Activated CD4-positive, alpha-beta T cell treated with anti-CD3 and anti-CD28 coated beads, Interleukin-2, amount 10 ng/mL, durations not matched to agents 7 days and 5 days (primary cell): ENCODE results near the gene UQCR11. TPM values are rescaled to one million over a fixed set of nuclear protein-coding genes. Genes with fewer than 3 reads are reported as not detected.
A peak's percentile ranks its signal among the peaks of the same experiment; 100 is the strongest.

ENCODE experiments used
- CTCF ChIA-PET: fragments of 350-600 bp; sonication (Branson Sonifier 250); formaldehyde crosslinking; loops from one replicate; lab custom pipeline; 2021; ENCODE audit warnings: antibody characterized with exemption; lab: Charles Lee
- POLR2A ChIA-PET: fragments of 350-600 bp; sonication (Branson Sonifier 250); formaldehyde crosslinking; loops from one replicate; lab custom pipeline; 2021; ENCODE audit warnings: antibody characterized with exemption; lab: Charles Lee
- DNase-seq: peaks from one replicate; pipeline ENCODE4 v3.0.0-alpha.2; 2020
- H3K27ac Mint-ChIP-seq: one replicate; pipeline ENCODE4 v1.8.0; 2021; ENCODE audit warnings: mild to moderate bottlenecking, moderate library complexity, mixed read lengths
- H3K27me3 Mint-ChIP-seq: one replicate; pipeline ENCODE4 v1.8.0; 2021; ENCODE audit warnings: mixed read lengths
- H3K36me3 Mint-ChIP-seq: one replicate; pipeline ENCODE4 v1.8.0; 2021; ENCODE audit warnings: low read depth, mixed read lengths
- H3K4me1 Mint-ChIP-seq: one replicate; pipeline ENCODE4 v1.8.0; 2021; ENCODE audit warnings: mixed read lengths
- H3K4me3 Mint-ChIP-seq: one replicate; pipeline ENCODE4 v1.8.0; 2021; ENCODE audit warnings: mild to moderate bottlenecking, moderate library complexity, mixed read lengths
- H3K9me3 Mint-ChIP-seq: one replicate; pipeline ENCODE4 v1.8.0; 2021; ENCODE audit warnings: mixed read lengths
- total RNA-seq, 2 experiments: library from RNA; stranded (reverse); gene quantifications; one replicate each; pipeline ENCODE4 v1.2.3, GENCODE V29; 2021

The UQCR11 gene
- total RNA-seq, 2 experiments from 2014 or later = 144 to 184 TPM

GRCh38 chr19:1631557-1632100 is 26.4 kb upstream of the UQCR11 start:
- H3K36me3 Mint-ChIP-seq = peaks cover 12% of the 10 kb centered on the region
- H3K9me3 Mint-ChIP-seq = no peaks in the 10 kb centered on the region
- H3K4me3 Mint-ChIP-seq = no peak overlapping the region
- ChIA-PET POLR2A (no interaction called here), CTCF (interaction anchor here (0.8 kb wide), 1 partner anchor 26 kb away, joined by 3 read pairs; the partner anchor contains the start of gene UQCR11)
- no peak overlapping the region for H3K27ac Mint-ChIP-seq
- no peak for DNase-seq
- no peaks in the 10 kb centered on the region for H3K4me1 Mint-ChIP-seq
- H3K27me3 Mint-ChIP-seq = no peaks in the 10 kb centered on the region

GRCh38 chr19:1630811-1631210 is 25.5 kb upstream of the UQCR11 start:
- no peak overlapping the region for H3K4me3 Mint-ChIP-seq
- CTCF ChIA-PET = no interaction called here

DNA sequence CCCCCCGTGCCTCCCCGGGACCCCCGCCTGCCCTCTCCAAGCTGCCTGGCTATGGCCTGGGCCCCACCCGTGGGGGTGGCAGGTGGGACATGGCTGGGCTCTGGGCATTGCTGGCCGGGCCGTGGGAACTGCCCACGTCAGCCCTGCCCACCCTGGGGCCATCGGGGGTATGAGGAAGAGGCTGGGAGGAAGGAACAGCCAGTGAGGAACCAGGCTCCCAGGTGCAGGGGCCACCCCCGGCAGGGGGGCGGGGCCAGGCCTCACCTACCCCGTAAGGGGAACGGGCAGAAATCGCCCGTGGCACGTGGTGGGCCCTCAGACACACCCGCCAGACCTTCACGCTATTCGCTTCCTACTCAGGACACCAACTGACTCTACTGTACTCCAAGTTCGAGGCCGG is 24.8 kb upstream of the UQCR11 start:
- no peak for DNase-seq
- Mint-ChIP-seq H3K27ac (no peak overlapping the region), H3K4me1 (no peaks in the 10 kb centered on the region), H3K36me3 (peaks cover 7% of the 10 kb centered on the region), H3K27me3 (no peaks in the 10 kb centered on the region), H3K9me3 (no peaks in the 10 kb centered on the region), H3K4me3 (no peak overlapping the region)
- POLR2A ChIA-PET = no interaction called here
- CTCF ChIA-PET = no interaction called here

More at GRCh38 chr19:1630811-1631210, 25.5 kb upstream of the UQCR11 start:
- POLR2A ChIA-PET = no interaction called here
- Mint-ChIP-seq H3K36me3 (peaks cover 13% of the 10 kb centered on the region), H3K27me3 (no peaks in the 10 kb centered on the region), H3K4me1 (no peaks in the 10 kb centered on the region), H3K27ac (no peak overlapping the region), H3K9me3 (no peaks in the 10 kb centered on the region)
- DNase-seq = no peak

DNA sequence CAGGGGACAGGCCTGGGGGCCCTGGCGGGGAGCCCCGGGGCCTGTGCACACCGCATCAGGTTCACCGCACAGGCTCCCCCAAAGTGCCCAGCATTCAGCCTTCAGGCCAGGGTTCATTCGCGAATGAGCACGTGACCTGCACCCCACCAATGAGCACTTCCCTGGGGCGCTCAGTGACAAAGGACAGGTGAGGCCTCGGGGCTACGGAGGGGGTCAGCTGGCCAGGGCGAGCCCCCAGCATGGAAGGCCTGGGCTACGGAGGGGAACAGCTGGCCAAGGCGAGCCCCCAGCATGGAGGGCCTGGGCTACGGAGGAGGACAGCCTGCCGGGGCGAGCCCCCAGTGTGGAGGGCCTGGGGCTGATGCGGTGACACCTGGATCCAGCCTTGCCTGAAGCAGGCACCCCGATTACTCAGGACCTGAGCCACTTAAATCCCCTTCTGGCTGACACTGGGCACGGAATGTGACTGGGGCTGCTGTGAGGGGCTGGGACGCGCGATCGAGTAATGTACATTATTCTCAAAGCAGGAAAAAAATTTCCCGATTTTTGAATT is 24.1 kb upstream of the UQCR11 start:
- POLR2A ChIA-PET = no interaction called here
- DNase-seq = no peak
- Mint-ChIP-seq H3K4me1 (peaks cover under 1% of the 10 kb centered on the region), H3K27me3 (no peaks in the 10 kb centered on the region), H3K27ac (no peak overlapping the region), H3K36me3 (peaks cover 5% of the 10 kb centered on the region), H3K4me3 (no peak overlapping the region), H3K9me3 (no peaks in the 10 kb centered on the region)
- CTCF ChIA-PET = no interaction called here

DNA sequence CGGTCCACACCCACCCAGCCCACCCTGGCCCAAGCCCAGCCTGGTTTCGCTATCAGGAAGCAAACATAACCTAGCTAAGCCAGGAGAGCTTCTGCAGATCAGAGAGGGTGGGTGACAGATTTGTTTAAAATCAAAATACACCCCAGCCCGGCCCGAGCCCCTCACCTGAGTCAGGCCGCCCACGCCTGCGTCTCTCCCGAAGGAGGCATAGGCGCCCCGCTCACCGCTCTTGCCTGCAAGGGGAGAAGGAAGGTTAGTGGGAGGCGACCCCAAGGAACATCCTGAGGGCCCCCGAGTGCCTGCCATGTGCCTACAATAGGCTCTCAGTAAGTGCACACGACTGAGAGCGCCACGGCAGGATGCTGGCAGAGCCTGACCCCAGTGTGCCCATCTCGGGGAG is 21.9 kb upstream of the UQCR11 start:
- POLR2A ChIA-PET = no interaction called here
- H3K27ac Mint-ChIP-seq = no peak overlapping the region
- no peak for DNase-seq

GRCh38 chr19:1626417-1627010 is 21.3 kb upstream of the UQCR11 start:
- Mint-ChIP-seq H3K27ac (no peak overlapping the region), H3K9me3 (no peaks in the 10 kb centered on the region), H3K4me1 (peaks cover 1% of the 10 kb centered on the region), H3K36me3 (peaks cover 10% of the 10 kb centered on the region), H3K27me3 (no peaks in the 10 kb centered on the region), H3K4me3 (no peak overlapping the region)
- CTCF ChIA-PET = no interaction called here
- no peak for DNase-seq
- POLR2A ChIA-PET = no interaction called here

More for the DNA sequence above, 21.9 kb upstream of the UQCR11 start:
- H3K4me1 Mint-ChIP-seq = peaks cover 1% of the 10 kb centered on the region
- no peaks in the 10 kb centered on the region for H3K27me3 Mint-ChIP-seq
- peaks cover 10% of the 10 kb centered on the region for H3K36me3 Mint-ChIP-seq
- H3K4me3 Mint-ChIP-seq = no peak overlapping the region
- CTCF ChIA-PET = no interaction called here
- no peaks in the 10 kb centered on the region for H3K9me3 Mint-ChIP-seq

DNA sequence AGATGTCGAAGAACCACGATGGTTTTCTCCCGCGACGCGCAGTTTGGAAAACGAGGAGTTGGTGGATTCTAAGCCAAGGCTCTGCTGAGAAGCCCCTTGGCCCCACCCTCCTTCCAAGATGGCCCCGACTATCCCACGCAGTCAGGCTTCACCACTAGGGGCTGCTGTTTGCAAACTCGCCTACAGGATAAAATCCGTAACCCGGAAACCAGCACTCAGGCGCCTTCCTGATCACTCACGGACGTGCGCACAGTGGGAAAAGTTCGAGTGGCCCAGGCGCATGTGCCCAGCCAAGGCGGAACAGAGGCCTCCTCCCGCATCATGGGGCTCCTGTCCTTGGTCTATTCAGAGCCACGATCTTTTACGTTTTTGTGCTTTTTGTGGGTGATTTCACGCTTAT is 19.2 kb upstream of the UQCR11 start:
- CTCF ChIA-PET = no interaction called here
- no peaks in the 10 kb centered on the region for H3K27me3 Mint-ChIP-seq
- POLR2A ChIA-PET = no interaction called here

DNA sequence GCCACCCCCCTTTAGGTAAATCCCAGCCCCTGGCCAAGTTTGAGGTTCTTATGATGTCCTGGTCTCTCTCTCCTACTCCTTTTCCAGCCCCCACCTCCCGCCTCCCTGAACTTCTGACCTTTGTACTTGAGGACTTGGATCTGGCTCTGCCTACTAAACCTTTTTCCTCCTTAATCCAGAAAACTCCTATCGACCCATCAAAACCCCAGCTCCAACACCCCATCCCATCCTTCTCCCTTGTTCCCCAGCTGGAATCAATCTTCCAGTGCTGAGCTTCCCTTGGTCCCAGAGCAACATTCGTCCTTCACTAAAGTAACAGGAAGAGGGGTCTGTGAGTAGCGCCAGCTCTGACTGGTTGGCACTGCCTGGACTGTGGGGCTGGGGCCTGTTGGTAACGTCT is 17.3 kb upstream of the UQCR11 start:
- no peaks in the 10 kb centered on the region for H3K9me3 Mint-ChIP-seq
- H3K36me3 Mint-ChIP-seq = peaks cover 15% of the 10 kb centered on the region
- CTCF ChIA-PET = interaction anchor here (0.9 kb wide), 1 partner anchor 32 kb away, joined by 3 read pairs; no protein-coding TSS in a partner anchor
- no peak for DNase-seq
- H3K27ac Mint-ChIP-seq = no peak overlapping the region
- peaks cover 8% of the 10 kb centered on the region for H3K4me1 Mint-ChIP-seq
- no peak overlapping the region for H3K4me3 Mint-ChIP-seq
- POLR2A ChIA-PET = no interaction called here
- H3K27me3 Mint-ChIP-seq = no peaks in the 10 kb centered on the region

More for the DNA sequence above, 19.2 kb upstream of the UQCR11 start:
- DNase-seq = peak; percentile 62
- H3K27ac Mint-ChIP-seq = peak overlapping the region; percentile 60
- H3K36me3 Mint-ChIP-seq = peaks cover 10% of the 10 kb centered on the region
- H3K4me1 Mint-ChIP-seq = peaks cover 1% of the 10 kb centered on the region
- H3K4me3 Mint-ChIP-seq = no peak overlapping the region
- no peaks in the 10 kb centered on the region for H3K9me3 Mint-ChIP-seq

DNA sequence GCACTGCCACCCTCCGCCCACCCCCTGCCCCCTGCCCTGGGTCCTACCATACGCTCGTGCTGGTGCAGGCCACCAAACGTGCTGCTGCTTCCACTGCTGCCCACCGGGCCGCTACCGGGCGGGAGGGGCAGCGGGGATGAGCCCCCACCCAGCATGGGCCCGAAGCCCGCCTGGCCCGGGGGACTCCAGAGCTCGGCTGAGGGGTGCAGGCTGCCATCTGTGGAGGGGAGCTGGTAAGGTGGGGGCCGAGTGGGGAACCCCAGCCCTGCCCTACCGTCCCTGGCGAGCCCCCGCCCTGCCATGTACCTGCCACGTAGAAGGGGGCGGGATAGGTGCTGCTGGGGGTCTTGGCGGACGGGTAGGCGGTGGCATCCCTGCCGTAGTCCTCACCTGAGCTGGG is 16.7 kb upstream of the UQCR11 start:
- Mint-ChIP-seq H3K4me3 (no peak overlapping the region), H3K4me1 (peaks cover 12% of the 10 kb centered on the region), H3K9me3 (no peaks in the 10 kb centered on the region), H3K27ac (no peak overlapping the region), H3K36me3 (peaks cover 15% of the 10 kb centered on the region), H3K27me3 (no peaks in the 10 kb centered on the region)
- ChIA-PET POLR2A (no interaction called here), CTCF (interaction anchor here (0.9 kb wide), 1 partner anchor 32 kb away, joined by 3 read pairs; no protein-coding TSS in a partner anchor)
- no peak for DNase-seq

GRCh38 chr19:1621574-1621973 is 16.3 kb upstream of the UQCR11 start:
- ChIA-PET POLR2A (no interaction called here), CTCF (no interaction called here)

GRCh38 chr19:1621021-1621420 is 15.8 kb upstream of the UQCR11 start:
- peaks cover 20% of the 10 kb centered on the region for H3K36me3 Mint-ChIP-seq
- POLR2A ChIA-PET = no interaction called here
- no peak overlapping the region for H3K27ac Mint-ChIP-seq
- H3K4me1 Mint-ChIP-seq = peaks cover 19% of the 10 kb centered on the region
- CTCF ChIA-PET = no interaction called here
- H3K27me3 Mint-ChIP-seq = no peaks in the 10 kb centered on the region
- no peak for DNase-seq
- H3K9me3 Mint-ChIP-seq = no peaks in the 10 kb centered on the region
- H3K4me3 Mint-ChIP-seq = no peak overlapping the region

More at GRCh38 chr19:1621574-1621973, 16.3 kb upstream of the UQCR11 start:
- Mint-ChIP-seq H3K4me1 (peaks cover 17% of the 10 kb centered on the region), H3K27me3 (no peaks in the 10 kb centered on the region), H3K9me3 (no peaks in the 10 kb centered on the region), H3K36me3 (peaks cover 18% of the 10 kb centered on the region), H3K27ac (no peak overlapping the region), H3K4me3 (no peak overlapping the region)
- DNase-seq = no peak

- peaks cover 19% of the 10 kb centered on the region for H3K4me1 Mint-ChIP-seq
- CTCF ChIA-PET = interaction anchor here (1.9 kb wide), 1 partner anchor 52 kb away, joined by 5 read pairs; no protein-coding TSS in a partner anchor
Measured at GRCh38 chr19:1620502-1620901, 15.2 kb upstream of the UQCR11 start.

DNA sequence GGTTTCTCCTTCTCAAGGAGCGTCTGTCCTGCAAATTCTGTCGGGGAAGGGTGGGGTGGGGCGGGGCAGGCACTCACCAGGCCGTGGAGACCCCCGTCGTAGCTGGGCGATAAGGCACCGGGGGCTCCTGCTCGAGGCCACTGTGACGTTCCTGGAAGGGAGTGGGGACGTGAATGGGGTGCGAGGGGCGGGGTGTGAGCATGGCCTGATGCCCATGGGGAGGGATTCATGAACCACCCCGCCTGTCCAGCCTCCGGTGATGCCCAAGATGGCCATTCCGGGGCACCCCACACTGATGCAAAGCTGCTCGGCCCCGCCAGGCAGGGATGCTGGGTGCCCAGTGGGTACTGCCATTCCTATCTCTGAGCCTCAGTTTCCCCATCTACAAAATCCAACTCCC is 14.4 kb upstream of the UQCR11 start:
- Mint-ChIP-seq H3K27ac (no peak overlapping the region), H3K9me3 (no peaks in the 10 kb centered on the region), H3K4me3 (no peak overlapping the region), H3K27me3 (no peaks in the 10 kb centered on the region), H3K4me1 (peaks cover 19% of the 10 kb centered on the region), H3K36me3 (peaks cover 27% of the 10 kb centered on the region)
- ChIA-PET POLR2A (no interaction called here), CTCF (interaction anchor here (1.9 kb wide), 1 partner anchor 53 kb away, joined by 5 read pairs; no protein-coding TSS in a partner anchor)
- DNase-seq = no peak

More at GRCh38 chr19:1620502-1620901, 15.2 kb upstream of the UQCR11 start:
- Mint-ChIP-seq H3K36me3 (peaks cover 22% of the 10 kb centered on the region), H3K27me3 (no peaks in the 10 kb centered on the region), H3K9me3 (no peaks in the 10 kb centered on the region), H3K4me3 (no peak overlapping the region), H3K27ac (no peak overlapping the region)
- POLR2A ChIA-PET = no interaction called here
- no peak for DNase-seq
